Spleen (tissue), 11 donors: ENCODE results near the gene FBXO21. TPM values are rescaled to one million over a fixed set of nuclear protein-coding genes. Genes with fewer than 3 reads are reported as not detected.
"Not testable (repeated sequence)": the region's sequence is repeated elsewhere in the genome, so short reads cannot be mapped to it uniquely, and the experiment has no call there.

Experiments used
- DNase-seq: peaks from one replicate; pipeline ENCODE4 v3.0.0-alpha.2; 2020
- H3K27ac ChIP-seq, 8 donors: fragments of 200-600 bp; sonication (generic) in 7 of 8; 1 replicate in 4 of 8; 2 replicates in 4 of 8; pipeline versions ENCODE4 v1.5.0 to v1.8.0; 2016 to 2021; ENCODE audit warnings: inconsistent platforms in 4 of 8, mild to moderate bottlenecking in 4 of 8, moderate library complexity in 1 of 8
- H3K27me3 ChIP-seq, 7 donors: fragments of 200-600 bp; sonication (generic) in 6 of 7; replicated peaks in 1 of 7; 1 replicate in 4 of 7; 2 replicates in 3 of 7; pipeline versions ENCODE4 v1.5.0 to v1.8.0; 2016 to 2021; ENCODE audit warnings: inconsistent platforms in 3 of 7, mild to moderate bottlenecking in 1 of 7
- H3K36me3 ChIP-seq, 6 donors: fragments of 200-600 bp; sonication (generic) in 5 of 6; 1 replicate in 4 of 6; 2 replicates in 2 of 6; pipeline versions ENCODE4 v1.5.0 to v1.8.0; 2016 to 2021; ENCODE audit warnings: inconsistent platforms in 2 of 6
- H3K4me1 ChIP-seq, 6 donors: fragments of 200-600 bp; sonication (generic) in 5 of 6; 1 replicate in 3 of 6; 2 replicates in 3 of 6; pipeline versions ENCODE4 v1.5.0 to v1.8.0; 2016 to 2021; ENCODE audit warnings: inconsistent platforms in 3 of 6
- H3K4me3 ChIP-seq, 8 donors: fragments of 200-600 bp; sonication (generic) in 7 of 8; 1 replicate in 4 of 8; 2 replicates in 4 of 8; pipeline versions ENCODE4 v1.5.0 to v1.8.0; 2016 to 2021; ENCODE audit warnings: inconsistent platforms in 4 of 8, mild to moderate bottlenecking in 4 of 8, moderate library complexity in 2 of 8
- H3K9me3 ChIP-seq, 8 donors: fragments of 200-600 bp; sonication (generic) in 7 of 8; 1 replicate in 4 of 8; 2 replicates in 4 of 8; pipeline versions ENCODE4 v1.5.0 to v1.8.0; 2016 to 2021; ENCODE audit warnings: inconsistent platforms in 4 of 8
- POLR2A ChIP-seq, 3 donors: fragments of 450-650 bp; IDR thresholded peaks; one replicate each; pipeline ENCODE4 v1.5.1; 2017; ENCODE audit warnings: antibody characterized with exemption in 3 of 3, mild to moderate bottlenecking in 1 of 3
- POLR2AphosphoS5 ChIP-seq, 3 donors: sonication (generic); formaldehyde crosslinking; IDR thresholded peaks; one replicate each; pipeline ENCODE4 v1.5.1; 2017; ENCODE audit warnings: antibody characterized with exemption in 3 of 3
- WGBS, 5 donors: extraction: QIAGEN DNeasy Blood & Tissue Kit in 3 of 5; methylation state at CpG; one replicate each; pipeline versions ENCODE4 v1.1.5 to v1.1.7; 2013 to 2018; 5-methylcytosine and 5-hydroxymethylcytosine counted together
- intact Hi-C: fragments of 100-400 bp; cut with DNase I; formaldehyde crosslinking; loops from one replicate; pipeline ENCODE4 v1.15.0; 2023; ENCODE audit warnings: low total_unique reads
- polyA plus RNA-seq, 3 donors: library from polyadenylated mRNA; stranded (reverse); fragments of 200-250 nt; gene quantifications; one replicate each; pipeline ENCODE4 v1.2.1, GENCODE V29; 2013
- total RNA-seq, 7 donors: library from RNA; depleted of rRNA in 3 of 7; stranded (reverse); fragments of >200 nt in 3 of 7; fragmentation: NEBNext Ultra II Directional in 4 of 7; extraction: Animal tissue kit (Norgen Biotek cat#: 25700) in 4 of 7; gene quantifications; one replicate each; pipeline versions ENCODE4 v1.1.0 to v1.2.1, GENCODE V29; 2016 to 2021
- TF ChIP-seq, protein P1 (sequence below), 11 experiments: fragments of 200-600 bp in 7 of 11; fragments of 450-650 bp in 4 of 11; sonication (generic) in 4 of 11; IDR thresholded peaks in 8 of 11; conservative IDR thresholded peaks in 3 of 11; 1 replicate in 7 of 11; 2 replicates in 4 of 11; pipeline versions ENCODE4 v1.4.0 to v1.8.0; 2016 to 2021; ENCODE audit warnings: antibody characterized with exemption in 11 of 11, inconsistent platforms in 4 of 11, mild to moderate bottlenecking in 1 of 11
- donor health status: healthy with polysubstance abuse.
- donor health status: DM: no; HTN: no; CAD: no; lungs with moderate emphysema.
- donor health status: DM: no; HTN: no; CAD: no.
- donor health status: Bipolar disorder and iron deficiency.
- donor health status: healthy.
- donor health status: DM: no; HTN: no; CAD: no.
- donor health status: DM: yes; HTN: yes; CAD: no.

Gene FBXO21
- total and polyA plus RNA-seq, 10 donors = 6.3 to 130 (median 39.2) TPM

DNA sequence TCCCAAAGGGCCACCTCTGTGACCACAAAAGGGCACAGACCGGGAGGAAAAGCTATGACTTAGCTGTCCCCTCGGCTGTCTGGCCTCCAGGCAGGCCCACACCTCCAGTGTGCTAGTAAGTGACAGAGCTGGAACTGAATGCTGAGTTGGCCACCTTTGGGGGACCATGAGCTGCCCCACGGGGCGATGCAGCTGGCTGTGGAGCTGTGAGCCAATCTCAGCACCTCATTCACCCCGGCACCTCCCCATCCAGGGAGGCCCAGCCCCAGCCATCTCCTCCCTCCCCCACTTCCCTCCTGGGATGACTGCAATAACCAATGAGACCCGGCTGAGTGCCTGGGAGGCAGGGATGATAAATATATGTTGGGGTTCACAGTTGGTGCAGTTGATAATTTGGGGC lies 78.9 kb downstream of the FBXO21 start:
- Histone ChIP-seq H3K4me1 (peaks cover 0 to 9% (median 0%) of the 10 kb centered on the region in 6 donors), H3K4me3 (no peak overlapping the region), H3K27me3 (peaks cover 0 to 15% (median 0%) of the 10 kb centered on the region in 7 donors), H3K27ac (no peak overlapping the region), H3K9me3 (no peaks in the 10 kb centered on the region), H3K36me3 (no peaks in the 10 kb centered on the region)
- no peak for DNase-seq
- no peak for TF ChIP-seq POLR2AphosphoS5 (IDR thresholded peaks at IDR 0.05)
- no peak for TF ChIP-seq POLR2A (IDR thresholded peaks at IDR 0.05)
- TF ChIP-seq, protein P1, sequence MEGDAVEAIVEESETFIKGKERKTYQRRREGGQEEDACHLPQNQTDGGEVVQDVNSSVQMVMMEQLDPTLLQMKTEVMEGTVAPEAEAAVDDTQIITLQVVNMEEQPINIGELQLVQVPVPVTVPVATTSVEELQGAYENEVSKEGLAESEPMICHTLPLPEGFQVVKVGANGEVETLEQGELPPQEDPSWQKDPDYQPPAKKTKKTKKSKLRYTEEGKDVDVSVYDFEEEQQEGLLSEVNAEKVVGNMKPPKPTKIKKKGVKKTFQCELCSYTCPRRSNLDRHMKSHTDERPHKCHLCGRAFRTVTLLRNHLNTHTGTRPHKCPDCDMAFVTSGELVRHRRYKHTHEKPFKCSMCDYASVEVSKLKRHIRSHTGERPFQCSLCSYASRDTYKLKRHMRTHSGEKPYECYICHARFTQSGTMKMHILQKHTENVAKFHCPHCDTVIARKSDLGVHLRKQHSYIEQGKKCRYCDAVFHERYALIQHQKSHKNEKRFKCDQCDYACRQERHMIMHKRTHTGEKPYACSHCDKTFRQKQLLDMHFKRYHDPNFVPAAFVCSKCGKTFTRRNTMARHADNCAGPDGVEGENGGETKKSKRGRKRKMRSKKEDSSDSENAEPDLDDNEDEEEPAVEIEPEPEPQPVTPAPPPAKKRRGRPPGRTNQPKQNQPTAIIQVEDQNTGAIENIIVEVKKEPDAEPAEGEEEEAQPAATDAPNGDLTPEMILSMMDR (IDR thresholded peaks at IDR 0.05 in 8 of 11, conservative IDR thresholded peaks at IDR 0.05 in 3 of 11) = no peak
- WGBS, 5 donors = 43 to 60% (median 50%) methylated on average over 3 to 6 of the region's 6 CpGs
- intact Hi-C loops = no loop called here

DNA sequence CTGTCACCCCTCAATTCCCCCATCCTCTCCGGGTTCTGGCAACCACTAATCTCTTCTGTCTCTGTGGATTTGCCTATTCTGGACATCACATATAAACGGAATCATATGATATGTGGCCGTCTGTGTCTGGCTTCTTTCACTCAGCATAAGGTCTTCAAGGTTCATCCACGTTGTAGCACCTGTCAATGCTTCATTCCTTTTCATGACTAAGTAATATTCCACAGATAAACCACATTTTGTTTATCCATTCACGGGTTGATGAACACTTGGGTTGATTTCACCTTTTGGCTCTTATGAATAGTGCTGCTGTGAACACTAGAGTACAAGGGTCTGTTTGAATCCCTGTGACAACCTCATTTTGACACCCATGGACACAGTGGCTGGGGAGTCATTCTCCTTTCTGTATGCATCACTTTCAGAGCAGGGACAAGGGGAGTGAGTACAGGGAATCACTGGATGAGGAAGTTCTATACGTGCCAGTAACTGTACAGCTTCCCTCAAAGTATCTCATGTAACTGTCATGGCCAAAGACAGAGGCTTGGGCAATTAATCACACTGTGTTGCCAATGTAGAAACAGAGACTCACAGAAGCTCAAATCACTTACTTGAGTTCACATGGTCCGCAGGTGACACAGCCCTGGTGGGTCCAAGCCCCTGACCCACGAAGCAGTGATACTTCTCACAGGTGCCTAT lies 80.2 kb downstream of the FBXO21 start:
- intact Hi-C loops = no loop called here
- no peaks in the 10 kb centered on the region for H3K36me3 ChIP-seq
- WGBS, 5 donors = 75 to 86% (median 81%) methylated on average over 8 of the region's 8 CpGs
- H3K9me3 ChIP-seq = no peaks in the 10 kb centered on the region
- H3K27me3 ChIP-seq = peaks cover 0 to 15% (median 0%) of the 10 kb centered on the region in 7 donors
- no peak overlapping the region for H3K27ac ChIP-seq
- TF ChIP-seq POLR2AphosphoS5 (IDR thresholded peaks at IDR 0.05) (no peak), POLR2A (IDR thresholded peaks at IDR 0.05) (no peak)
- TF ChIP-seq, protein P1 (IDR thresholded peaks at IDR 0.05 in 8 of 11, conservative IDR thresholded peaks at IDR 0.05 in 3 of 11) = no peak
- no peak for DNase-seq
- H3K4me1 ChIP-seq = peaks cover 0 to 16% (median 0%) of the 10 kb centered on the region in 6 donors
- H3K4me3 ChIP-seq = no peak overlapping the region

DNA sequence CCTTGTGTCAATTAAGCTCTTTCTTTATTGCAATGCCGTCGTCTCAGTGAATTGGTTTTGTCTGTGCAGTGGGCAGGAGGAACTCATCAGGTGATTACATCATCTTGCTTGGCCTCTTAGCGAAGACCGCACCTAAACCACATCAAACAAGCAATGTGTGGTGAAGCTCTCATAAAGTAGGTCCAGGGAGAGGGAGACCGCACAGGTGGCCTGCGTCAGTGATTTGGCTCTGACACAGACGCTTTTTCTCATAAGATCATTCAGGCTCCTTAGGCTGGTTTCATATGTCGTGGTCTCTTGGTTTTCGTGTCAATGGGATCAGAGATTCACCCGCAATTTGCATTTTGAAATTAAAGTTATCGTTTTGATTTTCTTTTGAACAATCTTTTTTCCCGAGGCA lies 84.4 kb downstream of the FBXO21 start:
- no peak for TF ChIP-seq POLR2A (IDR thresholded peaks at IDR 0.05)
- Histone ChIP-seq H3K27me3 (peaks cover 0 to 19% (median 0%) of the 10 kb centered on the region in 7 donors), H3K36me3 (no peaks in the 10 kb centered on the region), H3K9me3 (no peaks in the 10 kb centered on the region), H3K4me3 (no peak overlapping the region), H3K27ac (no peak overlapping the region), H3K4me1 (peaks cover 0 to 10% (median 0%) of the 10 kb centered on the region in 6 donors)
- intact Hi-C loops = no loop called here
- no peak for DNase-seq
- 53 to 74% (median 68%) methylated on average over 12 of the region's 12 CpGs for WGBS, 5 donors

DNA sequence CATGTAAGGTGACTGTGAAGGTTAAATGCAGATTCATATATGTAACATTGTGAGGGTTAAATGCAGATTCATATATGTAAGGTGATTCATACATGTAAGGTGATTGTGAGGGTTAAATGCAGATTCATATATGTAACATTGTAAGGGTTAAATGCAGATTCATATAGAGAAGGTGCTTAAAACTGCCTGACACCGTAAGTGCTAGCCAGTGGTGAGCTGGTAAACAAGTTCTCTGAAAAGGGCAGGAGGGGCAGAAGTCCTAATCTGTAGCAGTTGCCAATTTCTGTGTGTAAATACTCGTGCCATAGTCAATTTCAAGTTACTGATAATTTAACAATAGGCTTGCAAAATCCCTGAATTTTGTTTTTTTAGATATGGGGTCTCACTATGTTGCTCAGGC lies 86.3 kb downstream of the FBXO21 start:
- DNase-seq, H3K27ac ChIP-seq, intact Hi-C loops, H3K9me3 ChIP-seq, H3K4me3 ChIP-seq, H3K36me3 ChIP-seq: not testable (repeated sequence)
- peaks cover 0 to 38% (median 17%) of the 10 kb centered on the region in 7 donors for H3K27me3 ChIP-seq
- 32 to 74% (median 71%) methylated on average over 2 of the region's 2 CpGs for WGBS, 5 donors
- H3K4me1 ChIP-seq = peaks cover 4 to 25% (median 11%) of the 10 kb centered on the region in 6 donors

- WGBS, 5 donors = 90 to 94% (median 92%) methylated on average over 3 of the region's 3 CpGs
- H3K9me3 ChIP-seq = no peaks in the 10 kb centered on the region
Measured at GRCh38 chr12:117102800-117103181, 87.5 kb downstream of the FBXO21 start.

More at GRCh38 chr12:117102800-117103181, 87.5 kb downstream of the FBXO21 start:
- no peak for TF ChIP-seq POLR2A (IDR thresholded peaks at IDR 0.05)
- TF ChIP-seq, protein P1 (IDR thresholded peaks at IDR 0.05 in 8 of 11, conservative IDR thresholded peaks at IDR 0.05 in 3 of 11) = no peak
- TF ChIP-seq POLR2AphosphoS5 (IDR thresholded peaks at IDR 0.05) = no peak
- intact Hi-C loops = no loop called here
- Histone ChIP-seq H3K27me3 (peaks cover 0 to 51% (median 29%) of the 10 kb centered on the region in 7 donors), H3K36me3 (no peaks in the 10 kb centered on the region), H3K4me1 (peaks cover 5 to 38% (median 23%) of the 10 kb centered on the region in 6 donors), H3K4me3 (no peak overlapping the region), H3K27ac (no peak overlapping the region)
- DNase-seq = no peak
